CD4-positive, alpha-beta memory T cell (primary cell): ENCODE data around the gene PVR. TPM values are rescaled to one million over a fixed set of nuclear protein-coding genes. Genes with fewer than 3 reads are reported as not detected.

Experiments
- CTCF ChIA-PET: fragments of 350-600 bp; sonication (Branson Sonifier 250); formaldehyde crosslinking; loops from one replicate; lab custom pipeline; 2021; ENCODE audit warnings: inconsistent platforms; ENCODE audit not compliant: partially characterized antibody; lab: Charles Lee
- POLR2A ChIA-PET: fragments of 350-600 bp; sonication (Branson Sonifier 250); formaldehyde crosslinking; loops from one replicate; lab custom pipeline; 2021; ENCODE audit not compliant: partially characterized antibody; lab: Charles Lee
- DNase-seq, 5 donors: peaks; one replicate each; pipeline versions ENCODE4 v3.0.0 to v3.0.0-alpha.2; 2020 to 2022; ENCODE audit warnings: mixed read lengths in 1 of 5
- H3K27ac ChIP-seq: one replicate; pipeline ENCODE4 v1.7.0; 2013; ENCODE audit warnings: low read depth, low read length
- H3K27me3 ChIP-seq: 2 replicates; pipeline ENCODE4 v1.7.0; 2013; ENCODE audit warnings: mild to moderate bottlenecking, low read length, moderate library complexity; ENCODE audit not compliant: insufficient read depth
- H3K36me3 ChIP-seq: 2 replicates; pipeline ENCODE4 v1.7.0; 2013; ENCODE audit warnings: mild to moderate bottlenecking, low read length, moderate library complexity; ENCODE audit not compliant: insufficient read depth
- H3K4me1 ChIP-seq: 2 replicates; pipeline ENCODE4 v1.7.0; 2013; ENCODE audit warnings: mild to moderate bottlenecking, low read length, moderate library complexity; ENCODE audit not compliant: insufficient read depth
- H3K4me3 ChIP-seq, 2 donors: one replicate each; pipeline ENCODE4 v1.7.0; 2013; ENCODE audit warnings: low read length in 2 of 2, mild to moderate bottlenecking in 1 of 2
- H3K9me3 ChIP-seq, 2 donors: one replicate each; pipeline ENCODE4 v1.7.0; 2013; ENCODE audit warnings: low read length in 2 of 2, control low read depth in 1 of 2; ENCODE audit not compliant: control insufficient read depth in 1 of 2
- H3K27ac Mint-ChIP-seq, 7 donors: one replicate each; pipeline ENCODE4 v1.8.0; 2020 to 2021; ENCODE audit warnings: mixed read lengths in 7 of 7, mild to moderate bottlenecking in 6 of 7, inconsistent platforms in 3 of 7, moderate library complexity in 3 of 7
- H3K27me3 Mint-ChIP-seq, 2 donors: one replicate each; pipeline ENCODE4 v1.8.0; 2020 to 2021; ENCODE audit warnings: mixed read lengths in 2 of 2
- H3K36me3 Mint-ChIP-seq, 2 donors: one replicate each; pipeline ENCODE4 v1.8.0; 2020 to 2021; ENCODE audit warnings: mixed read lengths in 2 of 2, inconsistent platforms in 1 of 2, mild to moderate bottlenecking in 1 of 2
- H3K4me1 Mint-ChIP-seq, 4 donors: one replicate each; pipeline ENCODE4 v1.8.0; 2020 to 2021; ENCODE audit warnings: mixed read lengths in 4 of 4, mild to moderate bottlenecking in 1 of 4
- H3K4me3 Mint-ChIP-seq, 8 donors: one replicate each; pipeline ENCODE4 v1.8.0; 2020 to 2021; ENCODE audit warnings: mixed read lengths in 8 of 8, mild to moderate bottlenecking in 7 of 8, moderate library complexity in 6 of 8, inconsistent platforms in 3 of 8
- H3K9me3 Mint-ChIP-seq, 8 donors: one replicate each; pipeline ENCODE4 v1.8.0; 2020 to 2021; ENCODE audit warnings: mixed read lengths in 8 of 8, mild to moderate bottlenecking in 5 of 8, inconsistent platforms in 3 of 8, moderate library complexity in 1 of 8
- intact Hi-C: fragments of 100-400 bp; cut with micrococcal nuclease; formaldehyde crosslinking; loops from one replicate; pipeline ENCODE4 v1.15.1; 2023
- polyA plus RNA-seq, 2 donors: library from polyadenylated mRNA; unstranded; fragments of 300-500 nt; fragmentation: Illumina TruSeq; gene quantifications; one replicate each; pipeline ENCODE4 v1.2.3, GENCODE V29; 2021
- total RNA-seq, 2 experiments: library from RNA; stranded (reverse); gene quantifications; one replicate each; pipeline ENCODE4 v1.2.3, GENCODE V29; 2021

Gene PVR
- total RNA-seq (1 to 10 TPM; 1.0 to 1.7 TPM), polyA plus RNA-seq (under 1 TPM in 1 of 2 donors, not detected in 1; 0.34 TPM)

- peaks cover 6% of the 10 kb centered on the region for H3K4me1 ChIP-seq
- Mint-ChIP-seq H3K9me3 (no peaks in the 10 kb centered on the region), H3K27ac (no peak within 1 kb of the TSS), H3K36me3 (no peaks in the 10 kb centered on the region), H3K4me1 (peaks cover 0 to 10% (median 1%) of the 10 kb centered on the region in 4 donors), H3K27me3 (peaks cover 11% of the 10 kb centered on the region in 2 donors), H3K4me3 (peak within 1 kb of the TSS; percentile 50 to 81 (median 62))
- ChIA-PET POLR2A (no interaction called here), CTCF (interaction anchor here (1.1 to 1.6 kb wide), 2 partner anchors 11 to 73 kb away, joined by 3 to 5 read pairs; no protein-coding TSS in a partner anchor)
- H3K36me3 ChIP-seq = no peaks in the 10 kb centered on the region
- no peaks in the 10 kb centered on the region for H3K9me3 ChIP-seq
- no peak within 1 kb of the TSS for H3K4me3 ChIP-seq
- no peak for DNase-seq
- intact Hi-C loops = no loop called here
- H3K27me3 ChIP-seq = no peaks in the 10 kb centered on the region
- no peak within 1 kb of the TSS for H3K27ac ChIP-seq
Measured at GRCh38 chr19:44643605-44644401, at the start of gene PVR. TSS of gene PVR (plus strand) at chr19:44643910. CDS start at chr19:44644097, 187 bp downstream.

GRCh38 chr19:44596428-44597130, 47.1 kb upstream of the PVR start:
- no peaks in the 10 kb centered on the region for H3K4me1 Mint-ChIP-seq
- ChIA-PET CTCF (no interaction called here), POLR2A (no interaction called here)
- H3K36me3 Mint-ChIP-seq = no peaks in the 10 kb centered on the region
- Histone ChIP-seq H3K4me1 (no peaks in the 10 kb centered on the region), H3K4me3 (no peak overlapping the region), H3K27ac (no peak overlapping the region), H3K36me3 (no peaks in the 10 kb centered on the region), H3K27me3 (no peaks in the 10 kb centered on the region), H3K9me3 (peaks cover 0 to 5% of the 10 kb centered on the region in 2 donors)
- H3K4me3 Mint-ChIP-seq = no peak overlapping the region
- H3K27me3 Mint-ChIP-seq = peaks cover 14 to 17% of the 10 kb centered on the region in 2 donors
- intact Hi-C loops = no loop called here
- no peak overlapping the region for H3K27ac Mint-ChIP-seq
- no peak for DNase-seq
- peaks cover 0 to 37% (median 12%) of the 10 kb centered on the region in 8 donors for H3K9me3 Mint-ChIP-seq

GRCh38 chr19:44597131-44597491, 46.6 kb upstream of the PVR start:
- intact Hi-C loops = no loop called here
- Histone ChIP-seq H3K36me3 (no peaks in the 10 kb centered on the region), H3K4me3 (no peak overlapping the region), H3K9me3 (peaks cover 0 to 5% of the 10 kb centered on the region in 2 donors), H3K27ac (no peak overlapping the region), H3K4me1 (no peaks in the 10 kb centered on the region), H3K27me3 (no peaks in the 10 kb centered on the region)
- H3K27me3 Mint-ChIP-seq = peaks cover 14% of the 10 kb centered on the region in 2 donors
- ChIA-PET CTCF (no interaction called here), POLR2A (no interaction called here)
- no peaks in the 10 kb centered on the region for H3K4me1 Mint-ChIP-seq
- H3K4me3 Mint-ChIP-seq = no peak overlapping the region
- H3K9me3 Mint-ChIP-seq = peaks cover 0 to 36% (median 12%) of the 10 kb centered on the region in 8 donors
- H3K36me3 Mint-ChIP-seq = no peaks in the 10 kb centered on the region
- DNase-seq = no peak
- H3K27ac Mint-ChIP-seq = no peak overlapping the region

- no peak overlapping the region for H3K4me3 ChIP-seq
- no peaks in the 10 kb centered on the region for H3K36me3 ChIP-seq
- DNase-seq = no peak
- intact Hi-C loops = no loop called here
- Mint-ChIP-seq H3K36me3 (no peaks in the 10 kb centered on the region), H3K4me3 (no peak overlapping the region), H3K9me3 (peaks cover 0 to 35% (median 12%) of the 10 kb centered on the region in 8 donors), H3K27ac (no peak overlapping the region), H3K27me3 (peaks cover 10 to 12% of the 10 kb centered on the region in 2 donors), H3K4me1 (no peaks in the 10 kb centered on the region)
- H3K27ac ChIP-seq = no peak overlapping the region
- H3K9me3 ChIP-seq = peaks cover 0 to 5% of the 10 kb centered on the region in 2 donors
- POLR2A ChIA-PET = no interaction called here
- no peaks in the 10 kb centered on the region for H3K27me3 ChIP-seq
- H3K4me1 ChIP-seq = no peaks in the 10 kb centered on the region
- CTCF ChIA-PET = no interaction called here
Measured at GRCh38 chr19:44598355-44598754, 45.4 kb upstream of the PVR start.

- no peaks in the 10 kb centered on the region for H3K4me1 ChIP-seq
- intact Hi-C loops = no loop called here
- H3K4me3 ChIP-seq = no peak overlapping the region
- Mint-ChIP-seq H3K36me3 (no peaks in the 10 kb centered on the region), H3K4me3 (no peak overlapping the region), H3K27me3 (peaks cover 10 to 16% of the 10 kb centered on the region in 2 donors), H3K27ac (no peak overlapping the region), H3K9me3 (peaks cover 0 to 37% (median 12%) of the 10 kb centered on the region in 8 donors), H3K4me1 (no peaks in the 10 kb centered on the region)
- no peak overlapping the region for H3K27ac ChIP-seq
- no peaks in the 10 kb centered on the region for H3K36me3 ChIP-seq
- CTCF ChIA-PET = no interaction called here
- H3K27me3 ChIP-seq = no peaks in the 10 kb centered on the region
- POLR2A ChIA-PET = no interaction called here
- no peak for DNase-seq
- peaks cover 0 to 5% of the 10 kb centered on the region in 2 donors for H3K9me3 ChIP-seq
Measured at GRCh38 chr19:44598880-44599279, 44.8 kb upstream of the PVR start.

- no peak for DNase-seq
- H3K27me3 Mint-ChIP-seq = peaks cover 7 to 18% of the 10 kb centered on the region in 2 donors
- ChIA-PET POLR2A (no interaction called here), CTCF (no interaction called here)
- no peaks in the 10 kb centered on the region for H3K36me3 Mint-ChIP-seq
- intact Hi-C loops = no loop called here
- no peaks in the 10 kb centered on the region for H3K27me3 ChIP-seq
- no peak overlapping the region for H3K27ac ChIP-seq
- H3K27ac Mint-ChIP-seq = no peak overlapping the region
- peaks cover 0 to 5% of the 10 kb centered on the region in 2 donors for H3K9me3 ChIP-seq
- H3K4me3 Mint-ChIP-seq = no peak overlapping the region
- H3K4me1 Mint-ChIP-seq = no peaks in the 10 kb centered on the region
- no peaks in the 10 kb centered on the region for H3K36me3 ChIP-seq
- no peak overlapping the region for H3K4me3 ChIP-seq
- peaks cover 0 to 37% (median 11%) of the 10 kb centered on the region in 8 donors for H3K9me3 Mint-ChIP-seq
- no peaks in the 10 kb centered on the region for H3K4me1 ChIP-seq
Measured at GRCh38 chr19:44600466-44600865, 43.2 kb upstream of the PVR start.

GRCh38 chr19:44602081-44602480, 41.6 kb upstream of the PVR start:
- H3K4me1 Mint-ChIP-seq = peaks cover 2 to 4% (median 3%) of the 10 kb centered on the region in 4 donors
- Histone ChIP-seq H3K36me3 (no peaks in the 10 kb centered on the region), H3K4me1 (no peaks in the 10 kb centered on the region), H3K27me3 (no peaks in the 10 kb centered on the region), H3K9me3 (peaks cover 0 to 5% of the 10 kb centered on the region in 2 donors), H3K4me3 (no peak overlapping the region), H3K27ac (no peak overlapping the region)
- H3K9me3 Mint-ChIP-seq = peaks cover 0 to 32% (median 10%) of the 10 kb centered on the region in 8 donors
- no peak for DNase-seq
- peaks cover 0 to 11% of the 10 kb centered on the region in 2 donors for H3K27me3 Mint-ChIP-seq
- ChIA-PET POLR2A (no interaction called here), CTCF (no interaction called here)
- no peak overlapping the region for H3K27ac Mint-ChIP-seq
- intact Hi-C loops = no loop called here
- H3K4me3 Mint-ChIP-seq = no peak overlapping the region
- no peaks in the 10 kb centered on the region for H3K36me3 Mint-ChIP-seq
